K562 (cell line): ENCODE data around the gene RTF1. TPM values are rescaled to one million over a fixed set of nuclear protein-coding genes. Genes with fewer than 3 reads are reported as not detected.

ENCODE experiments used
- ATAC-seq: fragments of 200-7000 bp; cut with Tn5 transposase; 3 replicates; pipeline ENCODE4 v1.9.1; 2020; ENCODE audit warnings: moderate library complexity
- BruUV-seq: library from RNA; stranded (reverse); fragments of 400-500 nt; replicated peaks from 2 replicates; lab custom pipeline; 2021; lab: Mats Ljungman, UMichigan
- CTCF ChIA-PET: fragments of 300-600 bp; formaldehyde crosslinking; extraction: SDS; loops from one replicate; lab custom pipeline; 2021; ENCODE audit warnings: low intra/inter-chr PET ratio; lab: Yijun Ruan, JAX
- POLR2A ChIA-PET: fragments of 300-600, 350-650 bp; sonication (Branson Sonifier 250); formaldehyde crosslinking; extraction: SDS; loops from one replicate; lab custom pipeline; 2021; ENCODE audit warnings: antibody characterized with exemption, inconsistent platforms; lab: Yijun Ruan, JAX
- DNase-seq, 4 experiments: peaks; one replicate each; pipeline versions ENCODE4 v3.0.0 to v3.0.0-alpha.2; 2011 to 2018; ENCODE audit warnings: low spot score in 3 of 4, mixed read lengths in 3 of 4; ENCODE audit errors: extremely low read depth in 1 of 4
- FAIRE-seq: peaks from 2 replicates; lab custom pipeline; 2011; peaks lifted over from hg19 to GRCh38; lab: Jason Lieb, UNC
- H2AFZ ChIP-seq: 2 replicates; pipeline ENCODE4 v1.6.0; 2011; ENCODE audit warnings: low read depth, low read length, control low read depth, inconsistent platforms
- H3K27ac ChIP-seq: fragments of 200-600 bp; 3 replicates; pipeline ENCODE4 v1.8.0; 2011; ENCODE audit warnings: low read depth, mild to moderate bottlenecking, control low read depth, inconsistent platforms, low read length, moderate library complexity, mixed read lengths; ENCODE audit errors: extremely low read depth
- H3K27me3 ChIP-seq, 2 experiments: fragments of 300-600 bp in 1 of 2; 2 replicates in 1 of 2; 3 replicates in 1 of 2; pipeline versions ENCODE4 v1.6.0 to v1.8.0; 2011; ENCODE audit warnings: inconsistent platforms in 2 of 2, low read length in 2 of 2, mild to moderate bottlenecking in 1 of 2, mixed read lengths in 1 of 2, moderate library complexity in 1 of 2; ENCODE audit not compliant: control insufficient read depth in 2 of 2, insufficient read depth in 2 of 2
- H3K36me3 ChIP-seq: fragments of 300-600 bp; 3 replicates; pipeline ENCODE4 v1.8.0; 2011; ENCODE audit warnings: mild to moderate bottlenecking, low read length, inconsistent platforms; ENCODE audit not compliant: control insufficient read depth, insufficient read depth
- H3K4me1 ChIP-seq, 2 experiments: fragments of 200-600 bp in 1 of 2; replicated peaks in 1 of 2; 2 replicates in 1 of 2; 3 replicates in 1 of 2; pipeline versions ENCODE4 v1.5.1 to v1.8.0; 2011; ENCODE audit warnings: inconsistent platforms in 2 of 2, low read length in 2 of 2, mild to moderate bottlenecking in 1 of 2, mixed read lengths in 1 of 2, moderate library complexity in 1 of 2; ENCODE audit not compliant: control insufficient read depth in 2 of 2, insufficient read depth in 2 of 2
- H3K4me2 ChIP-seq: 2 replicates; pipeline ENCODE4 v1.6.1; 2011; ENCODE audit warnings: low read length, control low read depth, inconsistent platforms, mixed read lengths; ENCODE audit not compliant: insufficient read depth
- H3K4me3 ChIP-seq: fragments of 200-600 bp; sonication (generic), shearing (Covaris generic); 2 replicates; pipeline ENCODE4 v1.5.1; 2016; ENCODE audit warnings: control low read depth, inconsistent platforms
- H3K79me2 ChIP-seq: fragments of 200-600 bp; 3 replicates; pipeline ENCODE4 v1.8.0; 2011; ENCODE audit warnings: low read length, inconsistent platforms; ENCODE audit not compliant: control insufficient read depth, insufficient read depth
- H3K9ac ChIP-seq, 2 experiments: 2 replicates each; pipeline versions ENCODE4 v1.6.0 to v1.6.1; 2011; ENCODE audit warnings: low read depth in 2 of 2, low read length in 2 of 2, control low read depth in 1 of 2, inconsistent platforms in 1 of 2, mild to moderate bottlenecking in 1 of 2, mixed read lengths in 1 of 2; ENCODE audit not compliant: insufficient read depth in 1 of 2
- H3K9me1 ChIP-seq: one replicate; pipeline ENCODE4 v1.6.0; 2011; ENCODE audit warnings: inconsistent platforms, mild to moderate bottlenecking, low read length, moderate library complexity; ENCODE audit not compliant: control insufficient read depth, insufficient read depth
- H3K9me3 ChIP-seq: replicated peaks from 2 replicates; pipeline ENCODE4 v1.5.1; 2011; ENCODE audit warnings: low read depth, low read length, inconsistent platforms; ENCODE audit not compliant: control insufficient read depth, insufficient read depth
- H4K20me1 ChIP-seq: replicated peaks from 2 replicates; pipeline ENCODE4 v1.6.1; 2011; ENCODE audit warnings: low read length, inconsistent platforms, mixed read lengths; ENCODE audit not compliant: control insufficient read depth, insufficient read depth
- KLF13 ChIP-seq: fragments of 450-650 bp; IDR thresholded peaks from 2 replicates; pipeline ENCODE4 v1.6.1; 2016; ENCODE audit warnings: missing genetic modification characterization, low read depth, mild to moderate bottlenecking, missing compliant biosample characterization, moderate library complexity, borderline replicate concordance
- PCBP2 ChIP-seq: fragments of 200-400 bp; formaldehyde crosslinking; IDR thresholded peaks from 2 replicates; pipeline ENCODE4 v1.6.1; 2018; ENCODE audit warnings: low read length, low read depth, mild to moderate bottlenecking, moderate library complexity; ENCODE audit not compliant: poor library complexity, severe bottlenecking
- POLR2G ChIP-seq: fragments of 200-400 bp; formaldehyde crosslinking; IDR thresholded peaks from 2 replicates; pipeline ENCODE4 v1.6.1; 2017; ENCODE audit warnings: low read depth, mild to moderate bottlenecking, antibody characterized with exemption, low read length, moderate library complexity
- ZBTB33 ChIP-seq: sonication (generic); formaldehyde crosslinking; IDR thresholded peaks from 2 replicates; pipeline ENCODE4 v1.8.1; 2023; ENCODE audit warnings: mild to moderate bottlenecking, missing genetic modification reagents
- ZNF140 ChIP-seq: fragments of 250-450 bp; sonication (Bioruptor Pico); IDR thresholded peaks from 2 replicates; pipeline ENCODE4 v1.8.0; 2021; ENCODE audit warnings: moderate library complexity, mild to moderate bottlenecking, inconsistent platforms
- ZNF263 ChIP-seq: sonication (generic); formaldehyde crosslinking; IDR thresholded peaks from 2 replicates; pipeline ENCODE4 v1.8.0; 2022; ENCODE audit warnings: mild to moderate bottlenecking, missing genetic modification reagents, borderline replicate concordance
- ZNF445 ChIP-seq: fragments of 250-450 bp; sonication (Bioruptor Pico); IDR thresholded peaks from 2 replicates; pipeline ENCODE4 v1.4.0; 2020; ENCODE audit warnings: low read depth, mild to moderate bottlenecking, moderate library complexity
- ZNF57 ChIP-seq: fragments of 450-650 bp; formaldehyde crosslinking; IDR thresholded peaks from 2 replicates; pipeline ENCODE4 v1.4.0; 2020; ENCODE audit warnings: mild to moderate bottlenecking, moderate library complexity
- WGBS: fragments of 100-300 bp; shearing (Covaris generic); methylation state at CpG from one replicate; pipeline ENCODE4 v1.1.6; 2016; ENCODE audit warnings: low coverage, mixed read lengths; ENCODE audit not compliant: insufficient coverage; ENCODE audit errors: missing lambda C conversion rate; 5-methylcytosine and 5-hydroxymethylcytosine counted together
- in situ Hi-C: fragments of 300-500 bp; cut with MboI; formaldehyde crosslinking; loops from 4 replicates; pipeline ENCODE4 v1.15.0; 2018; ENCODE audit warnings: inconsistent platforms, mixed read lengths
- intact Hi-C: fragments of 100-400 bp; cut with micrococcal nuclease; formaldehyde crosslinking; loops from 2 replicates; pipeline ENCODE4 v1.14.2; 2022
- polyA plus RNA-seq, 8 experiments: library from polyadenylated mRNA; depleted of rRNA in 4 of 8; stranded (reverse) in 5 of 8; unstranded in 3 of 8; fragments of >200 nt; fragmentation: Nextera tagmentation in 2 of 8; fragmentation: Illumina TruSeq in 1 of 8; extraction: Ambion mirVana in 2 of 8; extraction: Trizol in 1 of 8; gene quantifications; 2 replicates each; pipeline versions ENCODE4 v1.2.1 to v1.2.3, GENCODE V29; 2011 to 2014; ENCODE audit warnings: inconsistent platforms in 1 of 8, missing spikeins in 1 of 8
- total RNA-seq, 7 experiments: library from RNA; depleted of rRNA in 6 of 7; stranded (reverse); fragments of >200 nt in 6 of 7; fragmentation: Illumina TruSeq in 2 of 7; extraction: Trizol in 2 of 7; gene quantifications; 2 replicates each; pipeline versions ENCODE4 v1.2.1 to v1.2.3, GENCODE V29; 2011 to 2021; ENCODE audit warnings: low replicate concordance in 1 of 7
- TF ChIP-seq, protein P1 (sequence below): fragments of 450-650 bp; formaldehyde crosslinking; IDR thresholded peaks from 2 replicates; pipeline ENCODE4 v1.4.0; 2020; ENCODE audit warnings: mild to moderate bottlenecking
- TF ChIP-seq, protein P2 (sequence below), 3 experiments: IDR thresholded peaks in 2 of 3; conservative IDR thresholded peaks in 1 of 3; 2 replicates each; pipeline ENCODE4 v1.5.1; 2011 to 2012; ENCODE audit warnings: low read length in 3 of 3, mild to moderate bottlenecking in 3 of 3, control low read depth in 2 of 3, improper control_type of control experiment in 1 of 3, inconsistent platforms in 1 of 3, low read depth in 1 of 3, mixed read lengths in 1 of 3, moderate library complexity in 1 of 3; ENCODE audit not compliant: insufficient read depth in 2 of 3
- TF ChIP-seq, protein P3 (sequence below): sonication (generic); formaldehyde crosslinking; IDR thresholded peaks from 2 replicates; pipeline ENCODE4 v1.8.0; 2022; ENCODE audit warnings: mild to moderate bottlenecking, missing genetic modification reagents
- TF ChIP-seq, protein P4 (sequence below): fragments of 150-350 bp; conservative IDR thresholded peaks from 2 replicates; pipeline ENCODE4 v1.6.1; 2014; ENCODE audit warnings: low read length

RTF1 gene
- total and polyA plus RNA-seq, 9 of the 15 experiments (the other 6 are each of a cell fraction or from before 2014, with no cell fraction given), result 7.6 to 69.5 (median 31.5) TPM

DNA sequence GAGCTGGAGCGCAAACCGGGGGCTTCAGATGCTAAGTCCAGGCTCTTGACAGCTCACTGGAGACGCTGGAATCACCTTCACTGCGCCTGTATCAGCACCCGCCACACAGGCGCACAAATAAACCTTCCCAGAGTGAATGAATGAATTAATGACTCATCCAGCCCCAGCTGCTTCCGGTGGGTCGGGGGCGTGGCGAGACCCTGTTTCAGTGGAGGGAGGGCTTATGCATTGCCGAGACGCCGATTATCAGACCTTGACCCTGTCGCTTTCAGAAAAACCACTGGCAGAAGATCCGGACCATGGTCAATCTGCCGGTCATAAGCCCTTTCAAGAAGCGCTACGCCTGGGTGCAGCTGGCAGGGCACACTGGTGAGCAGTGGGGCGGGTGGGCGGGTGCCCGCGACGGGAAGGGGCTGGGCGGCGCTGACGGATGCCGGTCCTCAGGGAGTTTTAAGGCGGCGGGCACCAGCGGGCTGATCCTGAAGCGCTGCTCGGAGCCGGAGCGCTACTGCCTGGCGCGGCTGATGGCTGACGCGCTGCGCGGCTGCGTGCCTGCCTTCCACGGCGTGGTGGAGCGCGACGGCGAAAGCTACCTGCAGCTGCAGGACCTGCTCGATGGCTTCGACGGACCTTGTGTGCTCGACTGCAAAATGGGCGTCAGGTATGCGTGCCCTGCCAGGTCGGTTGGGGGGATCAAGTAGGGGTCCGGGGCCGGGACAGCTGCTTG, 84.5 kb downstream of the RTF1 start:
- CTCF ChIA-PET, result no interaction called here
- Histone ChIP-seq H3K4me2 (no peak overlapping the region), H3K9ac (no peak overlapping the region), H3K27me3 (no peaks in the 10 kb centered on the region), H3K9me1 (no peaks in the 10 kb centered on the region), H3K27ac (no peak overlapping the region), H2AFZ (no peak overlapping the region), H4K20me1 (no peaks in the 10 kb centered on the region), H3K9me3 (no peaks in the 10 kb centered on the region), H3K4me1 (peaks cover under 1 to 6% of the 10 kb centered on the region in 2 experiments; a peak in 3 of 5 replicates), H3K36me3 (peaks cover 30% of the 10 kb centered on the region; the same call in 2 of the 3 replicates), H3K79me2 (peaks cover 11% of the 10 kb centered on the region), H3K4me3 (no peak overlapping the region)
- BruUV-seq, result no TSS peak
- WGBS, result 91% methylated on average over 28 of the region's 56 CpGs
- FAIRE-seq (no peak), ATAC-seq (no peak), DNase-seq (no peak)
- intact Hi-C loops (no loop called here), in situ Hi-C loops (no loop called here)
- POLR2A ChIA-PET, result interaction anchor here (0.5 kb wide), 1 partner anchor 60 kb away, joined by 3 read pairs; no protein-coding TSS in a partner anchor
- TF ChIP-seq PCBP2 (no peak), ZBTB33 (CRISPR knock-in tag) (peak; percentile 12; the same call in 1 of the 2 replicates), POLR2G (0 out of 2 replicates have a peak, but pooled peaks have one; percentile 6), ZNF140 (CRISPR knock-in tag) (no peak), KLF13 (tag) (no peak), ZNF263 (CRISPR knock-in tag) (no peak), ZNF57 (CRISPR knock-in tag) (no peak), ZNF445 (no peak)
- TF ChIP-seq, protein P1, sequence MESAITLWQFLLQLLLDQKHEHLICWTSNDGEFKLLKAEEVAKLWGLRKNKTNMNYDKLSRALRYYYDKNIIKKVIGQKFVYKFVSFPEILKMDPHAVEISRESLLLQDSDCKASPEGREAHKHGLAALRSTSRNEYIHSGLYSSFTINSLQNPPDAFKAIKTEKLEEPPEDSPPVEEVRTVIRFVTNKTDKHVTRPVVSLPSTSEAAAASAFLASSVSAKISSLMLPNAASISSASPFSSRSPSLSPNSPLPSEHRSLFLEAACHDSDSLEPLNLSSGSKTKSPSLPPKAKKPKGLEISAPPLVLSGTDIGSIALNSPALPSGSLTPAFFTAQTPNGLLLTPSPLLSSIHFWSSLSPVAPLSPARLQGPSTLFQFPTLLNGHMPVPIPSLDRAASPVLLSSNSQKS, result no peak
- TF ChIP-seq, protein P2, sequence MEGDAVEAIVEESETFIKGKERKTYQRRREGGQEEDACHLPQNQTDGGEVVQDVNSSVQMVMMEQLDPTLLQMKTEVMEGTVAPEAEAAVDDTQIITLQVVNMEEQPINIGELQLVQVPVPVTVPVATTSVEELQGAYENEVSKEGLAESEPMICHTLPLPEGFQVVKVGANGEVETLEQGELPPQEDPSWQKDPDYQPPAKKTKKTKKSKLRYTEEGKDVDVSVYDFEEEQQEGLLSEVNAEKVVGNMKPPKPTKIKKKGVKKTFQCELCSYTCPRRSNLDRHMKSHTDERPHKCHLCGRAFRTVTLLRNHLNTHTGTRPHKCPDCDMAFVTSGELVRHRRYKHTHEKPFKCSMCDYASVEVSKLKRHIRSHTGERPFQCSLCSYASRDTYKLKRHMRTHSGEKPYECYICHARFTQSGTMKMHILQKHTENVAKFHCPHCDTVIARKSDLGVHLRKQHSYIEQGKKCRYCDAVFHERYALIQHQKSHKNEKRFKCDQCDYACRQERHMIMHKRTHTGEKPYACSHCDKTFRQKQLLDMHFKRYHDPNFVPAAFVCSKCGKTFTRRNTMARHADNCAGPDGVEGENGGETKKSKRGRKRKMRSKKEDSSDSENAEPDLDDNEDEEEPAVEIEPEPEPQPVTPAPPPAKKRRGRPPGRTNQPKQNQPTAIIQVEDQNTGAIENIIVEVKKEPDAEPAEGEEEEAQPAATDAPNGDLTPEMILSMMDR (IDR thresholded peaks at IDR 0.05 in 2 of 3, conservative IDR thresholded peaks at IDR 0.05 in 1 of 3; ENCODE audit: insufficient read depth in 2 of 3, low read depth in 1 of 3, low read length in 3 of 3), result no peak
- TF ChIP-seq, protein P3, sequence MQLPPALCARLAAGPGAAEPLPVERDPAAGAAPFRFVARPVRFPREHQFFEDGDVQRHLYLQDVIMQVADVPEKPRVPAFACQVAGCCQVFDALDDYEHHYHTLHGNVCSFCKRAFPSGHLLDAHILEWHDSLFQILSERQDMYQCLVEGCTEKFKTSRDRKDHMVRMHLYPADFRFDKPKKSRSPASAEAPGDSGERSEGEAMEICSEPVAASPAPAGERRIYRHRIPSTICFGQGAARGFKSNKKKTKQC (CRISPR knock-in tag), result no peak
- TF ChIP-seq, protein P4, sequence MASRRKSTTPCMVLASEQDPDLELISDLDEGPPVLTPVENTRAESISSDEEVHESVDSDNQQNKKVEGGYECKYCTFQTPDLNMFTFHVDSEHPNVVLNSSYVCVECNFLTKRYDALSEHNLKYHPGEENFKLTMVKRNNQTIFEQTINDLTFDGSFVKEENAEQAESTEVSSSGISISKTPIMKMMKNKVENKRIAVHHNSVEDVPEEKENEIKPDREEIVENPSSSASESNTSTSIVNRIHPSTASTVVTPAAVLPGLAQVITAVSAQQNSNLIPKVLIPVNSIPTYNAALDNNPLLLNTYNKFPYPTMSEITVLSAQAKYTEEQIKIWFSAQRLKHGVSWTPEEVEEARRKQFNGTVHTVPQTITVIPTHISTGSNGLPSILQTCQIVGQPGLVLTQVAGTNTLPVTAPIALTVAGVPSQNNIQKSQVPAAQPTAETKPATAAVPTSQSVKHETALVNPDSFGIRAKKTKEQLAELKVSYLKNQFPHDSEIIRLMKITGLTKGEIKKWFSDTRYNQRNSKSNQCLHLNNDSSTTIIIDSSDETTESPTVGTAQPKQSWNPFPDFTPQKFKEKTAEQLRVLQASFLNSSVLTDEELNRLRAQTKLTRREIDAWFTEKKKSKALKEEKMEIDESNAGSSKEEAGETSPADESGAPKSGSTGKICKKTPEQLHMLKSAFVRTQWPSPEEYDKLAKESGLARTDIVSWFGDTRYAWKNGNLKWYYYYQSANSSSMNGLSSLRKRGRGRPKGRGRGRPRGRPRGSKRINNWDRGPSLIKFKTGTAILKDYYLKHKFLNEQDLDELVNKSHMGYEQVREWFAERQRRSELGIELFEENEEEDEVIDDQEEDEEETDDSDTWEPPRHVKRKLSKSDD, result no peak
